ENCODE measurements around the gene CBFA2T3.

Gene CBFA2T3

GRCh38 chr16:88936556-88937205 lies 40.3 kb downstream of the CBFA2T3 start:
- no peak for DNase-seq

DNA sequence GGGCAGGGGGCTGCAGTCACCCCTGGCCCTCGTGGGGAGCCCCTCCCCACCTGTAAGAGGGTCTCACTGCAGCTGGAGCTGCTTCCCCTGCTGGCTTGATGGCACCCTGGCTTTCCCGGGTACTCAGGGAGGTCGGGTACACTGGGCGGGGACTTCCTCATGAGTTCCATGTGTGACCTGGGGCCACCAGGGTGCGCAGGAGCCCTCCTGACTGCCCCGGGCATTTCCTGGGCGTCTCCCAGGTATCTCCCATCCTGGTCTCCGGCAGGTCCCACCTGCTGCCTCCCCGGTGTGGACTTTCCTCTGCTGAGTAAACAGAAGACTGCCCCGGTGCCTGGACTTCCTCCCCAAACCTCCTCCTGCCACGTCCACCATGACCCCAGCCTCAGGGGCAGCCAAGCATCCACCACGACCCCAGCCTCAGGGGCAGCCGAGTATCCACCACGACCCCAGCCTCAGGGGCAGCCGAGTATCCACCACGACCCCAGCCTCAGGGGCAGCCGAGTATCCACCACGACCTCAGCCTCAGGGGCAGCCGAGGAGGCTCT lies 40.9 kb downstream of the CBFA2T3 start:
- DNase-seq = no peak

DNA sequence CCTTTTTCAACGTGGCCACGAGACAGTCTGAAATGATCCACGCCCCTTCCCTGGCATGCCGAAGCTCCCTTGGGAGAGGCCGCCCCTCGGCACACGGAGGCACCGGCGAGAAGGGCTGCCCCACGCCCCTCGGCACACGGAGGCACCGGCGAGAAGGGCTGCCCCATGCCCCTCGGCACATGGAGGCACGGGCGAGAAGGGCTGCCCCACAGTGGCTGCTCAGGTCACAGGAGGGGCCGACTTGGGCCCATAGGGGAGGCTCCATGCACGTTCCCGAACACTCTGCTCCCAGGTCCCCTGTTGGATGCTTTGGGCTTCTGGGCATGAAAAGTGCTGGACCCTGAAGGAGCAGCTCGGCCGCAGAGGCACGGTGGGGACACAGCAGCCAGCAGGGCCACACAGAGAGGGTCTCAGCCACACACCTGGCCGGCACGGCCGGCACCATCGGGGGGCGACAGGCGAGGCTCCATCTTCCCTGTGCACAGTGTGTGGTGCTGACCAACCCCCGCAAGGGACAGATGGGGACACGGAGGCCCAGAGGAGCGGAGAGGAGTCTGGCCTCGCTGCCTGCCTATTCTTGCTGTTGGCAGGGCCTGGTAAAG lies 42.8 kb downstream of the CBFA2T3 start:
- DNase-seq = no peak

DNA sequence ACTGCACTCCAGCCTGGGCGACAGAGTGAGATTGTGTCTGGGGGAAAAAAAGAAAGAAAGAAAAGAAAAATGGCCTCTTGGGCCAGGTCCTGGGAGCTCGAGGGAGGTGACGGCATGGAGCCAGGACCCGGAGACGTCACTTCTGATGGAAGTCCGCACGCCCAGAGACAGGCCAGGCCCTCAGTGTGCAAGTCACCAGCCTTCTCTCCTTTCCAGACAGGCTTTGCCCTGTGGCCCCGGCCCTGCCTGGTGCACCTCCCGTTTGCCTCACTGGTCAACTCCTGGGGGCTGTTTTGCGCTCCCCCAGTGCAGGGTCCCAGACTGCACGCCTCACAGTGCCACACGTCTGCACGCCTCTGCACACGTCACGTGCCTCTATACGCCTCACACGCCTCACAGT lies 44.1 kb downstream of the CBFA2T3 start:
- DNase-seq = no peak

DNA sequence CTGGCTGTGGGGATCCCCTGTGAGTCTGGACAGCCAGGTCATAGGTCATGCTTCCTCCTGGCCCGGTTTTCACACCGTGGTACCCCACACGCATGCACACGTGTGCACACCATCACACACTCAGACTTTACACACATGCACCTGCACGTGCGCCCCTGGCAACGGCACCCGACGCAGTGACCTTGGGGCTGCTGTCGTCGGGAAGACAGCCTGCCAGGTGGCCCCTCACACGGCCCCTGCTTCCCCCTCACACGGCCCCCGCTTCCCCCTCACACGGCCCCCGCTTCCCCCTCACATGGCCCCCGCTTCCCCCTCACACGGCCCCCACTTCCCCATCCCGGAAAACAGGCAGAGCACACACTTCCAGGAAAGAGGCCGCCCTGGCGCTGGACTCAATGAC lies 45.1 kb downstream of the CBFA2T3 start:
- DNase-seq = no peak

DNA sequence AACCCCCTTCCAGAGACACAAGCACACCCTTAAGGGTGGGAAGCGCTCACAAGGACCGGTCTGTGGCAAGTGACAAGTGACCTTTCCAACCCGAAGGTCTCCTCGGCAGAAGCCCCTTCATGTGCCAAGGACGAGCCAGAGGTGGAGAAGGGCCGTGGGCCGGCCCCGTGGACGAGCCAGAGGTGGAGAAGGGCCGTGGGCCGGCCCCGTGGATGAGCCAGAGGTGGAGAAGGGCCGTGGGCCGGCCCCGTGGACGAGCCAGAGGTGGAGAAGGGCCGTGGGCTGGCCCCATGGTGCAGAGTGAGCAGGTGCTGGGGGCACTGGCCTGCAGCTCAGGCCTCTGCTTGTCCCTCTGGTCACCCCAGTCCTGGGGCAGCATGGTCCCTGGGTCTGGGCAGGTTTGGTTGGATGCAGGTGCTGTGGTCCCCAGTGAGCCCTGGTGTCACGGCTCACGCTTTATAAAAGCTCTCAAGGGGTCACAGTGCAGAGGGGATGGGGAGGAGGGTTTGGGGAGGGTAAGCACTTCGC lies 45.6 kb downstream of the CBFA2T3 start:
- DNase-seq = no peak

GRCh38 chr16:88930716-88931115 lies 46.3 kb downstream of the CBFA2T3 start:
- DNase-seq = no peak

- DNase-seq = no peak
Observed at GRCh38 chr16:88929091-88929445, 47.9 kb downstream of the CBFA2T3 start.

DNA sequence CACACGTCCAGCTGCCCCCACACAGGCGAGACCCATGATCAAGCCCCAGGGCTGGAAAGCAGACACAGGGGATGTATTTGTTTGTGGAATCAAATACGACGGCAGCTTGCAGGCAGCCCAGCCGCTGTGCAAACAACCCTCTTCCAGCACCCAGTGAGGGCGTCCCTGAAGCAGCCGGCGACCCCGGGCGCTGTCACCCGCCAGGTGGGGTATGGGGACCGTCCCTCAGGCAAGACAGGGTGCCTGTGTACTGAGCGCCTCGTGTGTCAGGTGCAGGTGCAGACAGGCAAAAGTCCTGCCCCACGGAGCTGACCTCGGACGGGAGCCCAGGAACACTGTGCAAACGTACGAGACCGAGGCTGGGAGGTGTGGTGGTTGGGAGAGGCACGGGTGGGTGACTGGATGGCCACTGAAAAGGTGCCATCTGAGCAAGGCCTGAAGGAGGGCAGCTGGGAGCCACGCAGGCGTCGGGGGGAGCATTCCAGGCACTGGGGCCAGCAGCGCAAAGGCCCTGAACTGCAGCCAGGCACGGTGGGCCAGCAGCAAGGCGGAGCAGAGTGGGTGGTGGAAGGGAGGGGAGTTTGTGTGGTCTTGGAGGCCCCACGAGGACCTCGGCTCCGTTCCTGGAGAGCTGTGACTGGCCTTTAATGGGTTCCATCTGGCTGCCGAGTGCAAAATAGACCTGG lies 48.5 kb downstream of the CBFA2T3 start:
- DNase-seq = no peak

DNA sequence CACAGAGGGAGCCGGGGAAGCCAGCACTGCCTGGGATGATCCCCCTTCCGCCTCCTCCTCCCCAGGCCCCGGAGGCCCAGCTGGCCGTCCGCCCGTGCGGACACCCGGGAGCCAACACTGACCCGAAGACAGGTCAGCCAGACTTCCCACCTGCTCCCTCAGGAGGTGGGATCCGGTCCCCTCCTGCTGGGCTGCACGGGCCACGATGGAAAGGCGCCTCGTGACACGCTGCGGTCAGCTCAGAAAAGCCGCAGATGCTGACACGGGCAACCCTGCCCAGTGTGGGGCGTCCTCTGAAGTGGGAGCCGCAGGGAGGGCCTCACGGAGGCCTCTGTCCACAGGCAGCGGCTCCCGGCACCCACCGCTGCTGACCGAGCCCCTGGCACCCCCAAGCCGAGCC lies 49.3 kb downstream of the CBFA2T3 start:
- no peak for DNase-seq

- no peak for DNase-seq
Observed at GRCh38 chr16:88927010-88927409, 50.0 kb downstream of the CBFA2T3 start.

DNA sequence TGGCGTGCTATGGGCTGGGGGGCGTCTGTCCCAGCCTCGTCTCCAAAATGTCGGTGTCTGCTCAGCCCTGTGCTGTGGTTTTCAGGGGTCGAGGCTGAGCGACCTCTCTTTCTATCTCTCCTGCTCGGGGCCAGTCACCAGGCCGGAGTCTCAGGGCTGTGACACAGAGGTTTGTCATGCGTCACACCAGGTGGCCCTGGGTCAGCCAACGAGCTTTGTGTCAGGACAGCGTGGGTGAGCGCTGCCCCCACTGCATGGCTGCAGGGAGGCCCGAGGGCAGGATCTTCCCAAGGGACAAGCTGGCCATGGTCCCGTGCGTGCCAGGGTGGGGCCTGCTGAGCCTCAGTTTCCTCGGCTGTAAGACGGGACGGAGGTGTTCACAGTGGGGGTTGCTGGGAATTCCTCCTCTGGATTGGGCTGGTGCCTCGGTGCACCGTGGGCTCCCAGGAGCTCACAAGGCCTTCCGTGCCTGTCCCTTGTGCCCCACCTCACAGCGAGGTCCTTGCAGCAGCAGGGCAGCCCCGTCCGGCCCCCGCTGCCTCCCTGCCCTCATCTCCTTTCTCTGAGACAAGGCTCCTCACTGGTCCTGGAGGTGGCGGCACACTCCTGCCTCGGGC lies 50.5 kb downstream of the CBFA2T3 start:
- DNase-seq = no peak

DNA sequence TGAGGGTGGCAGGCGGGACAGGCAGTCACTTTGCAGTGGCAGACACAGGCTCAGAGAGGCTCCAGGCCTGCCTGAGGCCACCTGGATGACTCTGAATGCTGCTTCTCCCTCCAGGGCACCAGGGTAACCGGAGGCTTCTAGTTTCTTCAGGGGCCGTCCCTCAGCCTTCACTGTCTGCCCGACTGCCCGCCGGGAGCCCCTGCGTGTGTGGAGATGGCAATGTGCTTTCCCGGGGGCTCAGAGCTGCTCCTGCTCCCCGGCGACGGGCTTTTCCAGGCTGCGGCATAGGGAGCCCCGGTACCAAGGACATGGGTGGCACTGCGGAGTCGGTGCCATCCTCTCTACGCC lies 51.5 kb downstream of the CBFA2T3 start:
- DNase-seq = no peak

GRCh38 chr16:88924834-88925539 lies 52.0 kb downstream of the CBFA2T3 start:
- no peak for DNase-seq

DNA sequence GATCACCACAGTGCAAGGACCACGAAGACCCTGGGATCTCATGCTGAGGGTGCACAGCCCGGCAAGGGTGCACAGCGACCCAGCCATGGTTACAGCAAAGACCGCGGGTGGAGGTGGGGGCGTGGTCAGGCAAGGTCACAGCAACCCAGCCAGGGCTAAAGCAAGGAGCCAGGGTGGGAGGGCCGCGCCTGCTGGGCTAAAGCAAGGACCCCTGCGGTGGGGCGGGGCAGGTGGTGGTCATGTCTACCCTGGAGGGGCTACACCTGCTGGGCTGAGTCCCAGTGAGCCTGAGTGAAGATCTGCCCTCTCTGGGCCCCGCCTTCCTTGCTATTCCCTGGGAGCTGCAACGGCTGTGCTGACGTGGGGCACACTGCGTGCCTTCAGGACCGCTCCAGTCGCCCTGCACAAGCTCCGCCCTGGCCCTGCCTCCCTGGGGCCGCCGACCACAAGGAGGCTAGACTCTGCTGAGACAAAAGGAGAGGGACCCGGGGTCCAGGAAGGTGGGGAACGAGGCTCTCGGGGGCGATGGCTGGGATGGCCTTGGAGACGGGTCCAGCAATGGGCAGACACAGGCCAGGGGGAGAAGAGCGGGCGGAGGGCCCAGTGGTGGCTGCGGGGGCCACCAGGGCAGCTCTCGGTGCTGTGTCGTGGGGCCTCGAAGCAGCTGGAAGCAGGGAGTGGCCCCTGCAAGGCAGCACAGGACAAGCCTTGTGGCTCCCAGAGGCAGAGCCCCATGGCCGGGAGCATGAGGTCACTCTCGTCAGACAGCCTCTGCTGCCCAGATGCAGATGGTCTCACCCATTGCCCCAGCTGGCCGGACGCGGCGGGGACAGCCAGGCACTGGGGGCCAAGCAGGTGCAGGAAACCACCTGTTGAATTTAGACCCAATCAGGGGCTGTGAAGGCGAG lies 52.8 kb downstream of the CBFA2T3 start:
- no peak for DNase-seq

DNA sequence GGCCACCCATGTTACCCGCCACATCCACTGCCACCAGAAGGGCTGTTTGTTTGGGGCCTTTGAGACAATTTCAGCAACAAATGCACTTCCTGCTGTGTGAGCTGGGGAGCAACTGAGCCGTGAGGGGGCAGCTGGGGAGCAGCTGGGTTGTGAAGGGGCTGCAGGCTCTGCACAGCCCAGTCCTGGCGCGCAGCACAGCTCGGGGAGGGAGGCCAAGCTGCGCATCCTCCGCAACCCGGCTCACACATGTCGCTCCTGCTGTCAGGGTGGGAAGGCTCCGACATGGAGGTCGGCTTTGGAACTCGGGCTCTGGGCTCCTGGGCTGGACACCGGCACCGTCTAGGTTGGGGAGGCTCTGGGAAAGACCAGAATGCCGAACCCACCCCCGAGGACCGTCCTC lies 53.6 kb downstream of the CBFA2T3 start:
- DNase-seq = no peak

DNA sequence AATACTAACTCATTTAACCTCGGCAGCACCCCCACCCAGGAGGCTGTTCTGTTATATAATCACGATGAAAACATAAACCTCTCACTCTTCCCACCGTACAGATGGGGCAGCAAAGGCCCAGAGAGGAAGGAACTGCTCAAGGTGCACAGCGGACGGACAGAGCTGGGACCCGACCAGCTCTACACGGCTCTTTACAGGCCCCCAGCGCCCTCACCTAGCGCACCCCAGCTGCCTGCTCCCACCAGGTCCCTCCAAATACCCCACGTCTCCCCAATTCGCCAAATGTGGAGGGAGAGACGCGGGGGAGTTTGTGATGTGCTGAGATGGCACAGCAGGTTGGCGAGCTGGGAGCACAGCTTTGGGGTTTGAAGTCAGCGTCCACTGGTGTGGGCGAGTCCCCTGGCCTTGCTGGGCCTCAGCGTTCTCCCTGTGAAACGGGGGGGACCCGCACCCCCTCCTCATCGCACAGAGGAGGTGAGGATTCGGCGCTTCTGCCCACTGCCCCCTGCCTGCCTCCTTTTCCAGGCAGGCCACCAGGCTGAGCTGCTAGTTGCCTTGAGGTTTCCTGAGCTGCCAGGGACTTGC lies 54.1 kb downstream of the CBFA2T3 start:
- no peak for DNase-seq

DNA sequence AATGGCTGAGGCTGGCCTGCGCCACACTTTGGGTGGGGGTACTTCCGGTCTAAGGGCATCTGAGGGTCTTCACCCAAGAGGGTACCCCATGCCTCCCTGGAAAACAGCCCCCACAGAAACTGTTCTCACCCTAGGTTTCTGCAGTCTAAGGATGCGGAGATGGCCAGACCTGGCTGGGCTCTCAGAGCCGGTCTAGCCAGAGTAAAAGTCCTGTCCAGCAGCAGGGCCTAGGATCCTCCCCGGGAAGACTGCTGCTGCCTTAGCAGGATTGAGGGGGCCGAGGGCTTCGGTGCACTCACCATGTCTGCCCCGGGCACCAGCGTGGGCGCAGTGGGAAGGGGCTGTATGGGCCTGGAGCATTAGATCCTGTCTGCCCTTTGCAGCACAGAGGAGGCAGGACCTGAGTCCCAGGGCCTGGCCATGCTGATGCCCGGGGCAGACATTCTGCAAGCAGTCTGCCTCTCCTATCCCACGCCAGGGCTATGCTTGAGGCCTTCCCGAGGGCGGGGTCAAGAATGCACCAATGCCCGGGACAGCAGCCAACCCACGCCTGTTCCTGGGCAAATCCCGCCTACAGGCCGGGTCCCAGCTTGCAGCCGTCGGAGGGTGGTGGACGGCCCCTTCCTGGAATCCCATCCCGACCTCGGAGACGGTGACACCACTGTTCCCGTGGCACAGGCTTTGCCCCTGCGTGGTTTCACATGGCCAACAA lies 54.7 kb downstream of the CBFA2T3 start:
- no peak for DNase-seq

DNA sequence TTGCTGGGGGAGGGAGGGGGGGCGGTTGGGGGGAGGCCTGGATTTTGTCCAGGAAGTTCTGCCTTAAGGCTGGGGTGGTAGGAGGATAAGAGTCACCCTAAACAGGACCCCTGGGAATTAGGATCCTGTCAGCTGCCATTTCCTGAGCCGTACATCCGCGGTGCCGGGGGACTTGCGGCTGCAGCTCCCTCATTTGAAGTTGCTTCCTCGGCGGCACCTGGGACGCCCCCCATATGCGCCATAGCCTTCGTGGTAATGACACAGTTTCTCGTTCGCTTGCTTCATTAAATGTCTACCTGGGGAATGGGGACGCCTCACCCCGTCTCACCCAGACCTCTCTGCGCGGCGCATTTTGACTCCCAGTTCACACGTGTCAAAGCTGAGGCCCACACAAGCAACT lies 55.4 kb downstream of the CBFA2T3 start:
- no peak for DNase-seq

- no peak for DNase-seq
Observed at GRCh38 chr16:88920618-88921590, 56.1 kb downstream of the CBFA2T3 start.
